Endothelial cell (in vitro differentiated cells): ENCODE measurements around the gene FBXL7. TPM values are rescaled to one million over a fixed set of nuclear protein-coding genes. Genes with fewer than 3 reads are reported as not detected.

Experiments used
- DNase-seq: peaks from one replicate; pipeline ENCODE4 v3.0.0; 2021; ENCODE audit warnings: low spot score
- H3K27ac Mint-ChIP-seq: one replicate; pipeline ENCODE4 v1.8.0; 2021; ENCODE audit warnings: mixed read lengths, inconsistent platforms; ENCODE audit not compliant: unreplicated experiment
- H3K27me3 Mint-ChIP-seq: one replicate; pipeline ENCODE4 v1.8.0; 2021; ENCODE audit warnings: mild to moderate bottlenecking, moderate library complexity, mixed read lengths, inconsistent platforms; ENCODE audit not compliant: unreplicated experiment
- H3K36me3 Mint-ChIP-seq: one replicate; pipeline ENCODE4 v1.8.0; 2021; ENCODE audit warnings: mild to moderate bottlenecking, low read depth, mixed read lengths, inconsistent platforms; ENCODE audit not compliant: unreplicated experiment
- H3K4me1 Mint-ChIP-seq: one replicate; pipeline ENCODE4 v1.8.0; 2021; ENCODE audit warnings: mild to moderate bottlenecking, mixed read lengths, inconsistent platforms; ENCODE audit not compliant: unreplicated experiment
- H3K4me3 Mint-ChIP-seq: one replicate; pipeline ENCODE4 v1.8.0; 2021; ENCODE audit warnings: mild to moderate bottlenecking, mixed read lengths, inconsistent platforms; ENCODE audit not compliant: unreplicated experiment
- H3K9me3 Mint-ChIP-seq: one replicate; pipeline ENCODE4 v1.8.0; 2021; ENCODE audit warnings: mixed read lengths, inconsistent platforms; ENCODE audit not compliant: unreplicated experiment
- CTCF ChIP-seq: fragments of 200-600 bp; sonication (generic); IDR thresholded peaks from one replicate; pipeline ENCODE4 v1.5.0; 2021; ENCODE audit warnings: antibody characterized with exemption; ENCODE audit not compliant: unreplicated experiment
- total RNA-seq: library from RNA; stranded (reverse); fragmentation: NEBNext Ultra II Directional; extraction: Animal tissue kit (Norgen Biotek cat#: 25700); gene quantifications from one replicate; pipeline ENCODE4 v1.2.1, GENCODE V29; 2021; ENCODE audit not compliant: unreplicated experiment

FBXL7 gene
- total RNA-seq, 1 donor from 2014 or later: 63.8 TPM

DNA sequence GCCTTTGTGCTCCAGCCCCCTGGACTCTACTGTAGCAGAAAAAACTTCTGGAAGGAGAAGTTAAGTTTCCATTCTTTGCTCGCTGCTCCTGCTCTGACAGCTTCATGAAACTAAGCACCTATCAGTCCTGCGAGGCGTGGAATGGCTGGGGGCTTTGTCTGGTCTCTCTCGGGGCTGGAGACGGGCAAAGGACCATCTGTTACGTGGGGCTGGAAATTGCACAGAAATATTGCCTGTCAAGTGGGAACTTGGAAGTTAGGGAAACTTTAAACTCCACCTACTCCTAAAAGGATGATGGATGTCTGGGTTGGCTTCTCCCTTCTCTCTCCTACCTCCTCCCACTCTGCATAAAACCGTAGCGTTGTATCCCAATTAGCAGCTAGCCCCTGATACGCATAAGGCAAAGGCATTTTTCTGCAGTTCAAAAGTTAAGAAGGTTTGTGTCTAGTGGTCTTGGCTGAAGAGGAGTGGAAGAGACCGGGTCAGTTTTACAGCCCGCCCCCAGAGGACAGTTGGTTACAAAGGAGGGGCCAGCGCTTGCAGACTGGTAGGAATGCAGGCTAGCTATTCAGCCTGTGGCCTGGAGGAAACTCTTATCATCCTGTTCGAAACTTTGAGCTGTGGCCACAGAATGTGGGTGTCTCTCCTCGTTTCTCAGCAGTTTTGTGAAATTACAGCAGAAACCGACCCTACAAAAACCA, 1.3 kb downstream of the FBXL7 start:
- TF ChIP-seq CTCF: no peak
- peaks cover 7% of the 10 kb centered on the region for H3K27me3 Mint-ChIP-seq
- H3K4me3 Mint-ChIP-seq: peak overlapping the region; percentile 98
- H3K36me3 Mint-ChIP-seq: peaks cover 16% of the 10 kb centered on the region
- H3K27ac Mint-ChIP-seq: peak overlapping the region; percentile 96
- peak; percentile 65 for DNase-seq
- H3K4me1 Mint-ChIP-seq: peaks cover 59% of the 10 kb centered on the region
- no peaks in the 10 kb centered on the region for H3K9me3 Mint-ChIP-seq

DNA sequence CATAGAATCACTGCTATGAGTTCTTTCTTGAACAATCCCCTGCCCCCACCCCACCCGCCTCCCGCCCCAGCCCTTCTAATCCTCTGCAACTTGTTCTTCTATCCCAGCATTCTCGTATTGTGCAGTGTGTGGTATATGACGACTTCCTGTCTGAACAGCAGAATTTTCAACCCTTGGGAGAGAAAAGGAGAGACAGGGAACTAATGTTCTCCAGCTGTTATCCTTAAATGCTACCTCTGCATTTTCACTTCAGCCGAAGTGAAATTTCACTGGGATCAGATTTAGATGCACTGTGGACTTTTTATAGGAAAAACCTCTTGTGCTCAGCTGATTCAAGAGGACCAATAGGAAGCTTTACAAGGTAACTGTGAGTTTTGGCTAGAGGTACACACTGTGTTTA, 2.2 kb downstream of the FBXL7 start:
- Mint-ChIP-seq H3K27ac (peak overlapping the region; percentile 96), H3K4me1 (peaks cover 54% of the 10 kb centered on the region), H3K36me3 (peaks cover 16% of the 10 kb centered on the region), H3K9me3 (no peaks in the 10 kb centered on the region), H3K4me3 (peak overlapping the region; percentile 98), H3K27me3 (peaks cover 7% of the 10 kb centered on the region)
- DNase-seq: no peak
- TF ChIP-seq CTCF: no peak

GRCh38 chr5:15506146-15506545, 6.2 kb downstream of the FBXL7 start:
- peaks cover 16% of the 10 kb centered on the region for H3K36me3 Mint-ChIP-seq
- no peak overlapping the region for H3K4me3 Mint-ChIP-seq
- H3K27ac Mint-ChIP-seq: no peak overlapping the region
- no peak for TF ChIP-seq CTCF
- no peaks in the 10 kb centered on the region for H3K9me3 Mint-ChIP-seq
- DNase-seq: no peak
- H3K27me3 Mint-ChIP-seq: peaks cover 6% of the 10 kb centered on the region
- peaks cover 42% of the 10 kb centered on the region for H3K4me1 Mint-ChIP-seq

DNA sequence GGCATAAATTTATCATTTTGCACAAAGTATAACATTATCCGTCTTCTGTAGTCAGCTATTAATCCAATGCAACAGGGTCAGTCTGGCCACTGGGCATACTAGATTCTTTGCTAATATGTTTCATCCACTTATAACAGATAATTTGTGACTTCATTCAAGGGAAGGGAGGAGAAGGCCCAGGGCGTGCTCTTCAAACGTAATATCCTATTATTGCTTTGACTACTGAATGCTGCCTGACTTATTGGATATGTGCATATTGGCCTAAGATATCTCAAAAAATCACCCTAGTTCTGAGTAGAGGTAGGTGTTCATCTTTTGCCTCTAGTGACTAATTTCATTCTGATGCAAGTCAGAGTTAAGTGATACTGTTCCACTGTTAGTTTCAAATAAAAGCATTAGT, 6.9 kb downstream of the FBXL7 start:
- peaks cover 38% of the 10 kb centered on the region for H3K4me1 Mint-ChIP-seq
- no peak overlapping the region for H3K27ac Mint-ChIP-seq
- DNase-seq: no peak
- no peaks in the 10 kb centered on the region for H3K27me3 Mint-ChIP-seq
- H3K9me3 Mint-ChIP-seq: no peaks in the 10 kb centered on the region
- TF ChIP-seq CTCF: no peak
- H3K36me3 Mint-ChIP-seq: peaks cover 10% of the 10 kb centered on the region
- no peak overlapping the region for H3K4me3 Mint-ChIP-seq

DNA sequence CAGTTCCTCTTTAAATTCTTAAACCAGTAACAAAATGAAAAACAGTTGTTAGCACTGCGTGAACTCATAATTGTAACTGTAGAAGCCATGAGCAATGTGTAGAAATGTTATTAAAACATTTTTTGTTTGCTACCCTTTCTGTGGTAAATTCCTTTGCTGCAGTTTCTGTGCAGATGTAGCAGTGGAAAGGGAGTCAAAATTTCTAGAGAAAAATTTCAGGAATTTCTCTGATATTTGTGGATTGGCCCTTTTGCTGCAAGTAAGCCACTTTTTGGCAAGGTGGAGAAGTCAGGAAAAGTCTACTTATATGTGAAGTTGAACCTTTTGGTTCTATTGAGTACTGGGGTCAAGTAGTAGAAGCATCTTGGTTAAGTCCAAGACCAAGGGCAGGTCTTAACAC, 10.1 kb downstream of the FBXL7 start:
- no peak for TF ChIP-seq CTCF
- H3K4me1 Mint-ChIP-seq: peaks cover 19% of the 10 kb centered on the region
- no peaks in the 10 kb centered on the region for H3K36me3 Mint-ChIP-seq
- H3K27ac Mint-ChIP-seq: no peak overlapping the region
- H3K27me3 Mint-ChIP-seq: no peaks in the 10 kb centered on the region
- no peaks in the 10 kb centered on the region for H3K9me3 Mint-ChIP-seq
- no peak for DNase-seq
- no peak overlapping the region for H3K4me3 Mint-ChIP-seq
